HepG2 (cell line): ENCODE measurements around the gene URI1. TPM values are rescaled to one million over a fixed set of nuclear protein-coding genes. Genes with fewer than 3 reads are reported as not detected.

Source experiments
- ATAC-seq: fragments of 200-7000 bp; cut with Tn5 transposase; 3 replicates; pipeline ENCODE4 v1.9.1; 2020; ENCODE audit warnings: mild to moderate bottlenecking, moderate library complexity
- BruUV-seq: library from RNA; stranded (reverse); fragments of 400-500 nt; replicated peaks from 2 replicates; lab custom pipeline; 2021; lab: Mats Ljungman, UMichigan
- CTCF ChIA-PET: fragments of 300-600 bp; formaldehyde crosslinking; extraction: SDS; loops from one replicate; lab custom pipeline; 2021; ENCODE audit warnings: low total read pairs, inconsistent platforms, low intra/inter-chr PET ratio; lab: Yijun Ruan, JAX
- POLR2A ChIA-PET: fragments of 350-600 bp; sonication (Branson Sonifier 250); formaldehyde crosslinking; loops from one replicate; lab custom pipeline; 2020; ENCODE audit warnings: antibody characterized with exemption, inconsistent platforms; lab: Yijun Ruan, JAX
- DNase-seq: peaks from one replicate; pipeline ENCODE4 v3.0.0-alpha.2; 2015; ENCODE audit warnings: low spot score
- FAIRE-seq: peaks from 3 replicates; lab custom pipeline; 2011; peaks lifted over from hg19 to GRCh38; lab: Jason Lieb, UNC
- H2AFZ ChIP-seq: one replicate; pipeline ENCODE4 v1.6.1; 2011; ENCODE audit warnings: low read length, inconsistent platforms
- H3K27ac ChIP-seq: fragments of 300-600 bp; 3 replicates; pipeline ENCODE4 v1.8.0; 2011; ENCODE audit warnings: mixed run types, mild to moderate bottlenecking, mixed read lengths, low read length, inconsistent platforms; ENCODE audit not compliant: insufficient read depth; ENCODE audit errors: extremely low read length
- H3K27me3 ChIP-seq, 2 experiments: fragments of 200-600 bp in 1 of 2; 2 replicates in 1 of 2; 3 replicates in 1 of 2; pipeline versions ENCODE4 v1.6.0 to v1.8.0; 2011; ENCODE audit warnings: low read length in 2 of 2, mild to moderate bottlenecking in 2 of 2, moderate library complexity in 2 of 2, inconsistent platforms in 1 of 2; ENCODE audit not compliant: insufficient read depth in 2 of 2, control insufficient read depth in 1 of 2
- H3K36me3 ChIP-seq, 2 experiments: fragments of 200-600 bp in 1 of 2; replicated peaks in 1 of 2; 2 replicates in 1 of 2; 3 replicates in 1 of 2; pipeline versions ENCODE4 v1.5.1 to v1.8.0; 2011; ENCODE audit warnings: low read length in 2 of 2, inconsistent platforms in 1 of 2; ENCODE audit not compliant: insufficient read depth in 2 of 2, control insufficient read depth in 1 of 2
- H3K4me1 ChIP-seq: 2 replicates; pipeline ENCODE4 v1.5.1; 2012; ENCODE audit warnings: low read length, inconsistent platforms; ENCODE audit not compliant: insufficient read depth
- H3K4me2 ChIP-seq: 2 replicates; pipeline ENCODE4 v1.6.0; 2011; ENCODE audit warnings: low read depth, low read length, inconsistent platforms
- H3K4me3 ChIP-seq, 3 experiments: fragments of 200-600 bp in 1 of 3; sonication (generic), shearing (Covaris generic) in 1 of 3; replicated peaks in 1 of 3; 2 replicates each; pipeline ENCODE4 v1.5.1; 2011 to 2016; ENCODE audit warnings: low read length in 3 of 3, inconsistent platforms in 2 of 3, low read depth in 2 of 3, mild to moderate bottlenecking in 2 of 3, control low read depth in 1 of 3, mixed read lengths in 1 of 3; ENCODE audit not compliant: insufficient read depth in 1 of 3
- H3K79me2 ChIP-seq: one replicate; pipeline ENCODE4 v1.6.1; 2011; ENCODE audit warnings: low read length, inconsistent platforms; ENCODE audit not compliant: insufficient read depth
- H3K9ac ChIP-seq: 2 replicates; pipeline ENCODE4 v1.6.0; 2011; ENCODE audit warnings: mild to moderate bottlenecking, low read depth, low read length, inconsistent platforms; ENCODE audit not compliant: insufficient read depth
- H3K9me3 ChIP-seq: 2 replicates; pipeline ENCODE4 v1.5.1; 2012; ENCODE audit warnings: mild to moderate bottlenecking, low read length
- H4K20me1 ChIP-seq: 2 replicates; pipeline ENCODE4 v1.6.0; 2011; ENCODE audit warnings: inconsistent platforms, mild to moderate bottlenecking, low read length, moderate library complexity; ENCODE audit not compliant: insufficient read depth
- BRD4 ChIP-seq: sonication (generic); formaldehyde crosslinking; IDR thresholded peaks from 2 replicates; pipeline ENCODE4 v1.4.0; 2020; ENCODE audit warnings: missing genetic modification reagents
- EHMT2 ChIP-seq: fragments of 200-600 bp; sonication (generic); IDR thresholded peaks from 2 replicates; pipeline ENCODE4 v1.7.0; 2017; ENCODE audit warnings: antibody characterized with exemption, low read depth, low read length, borderline replicate concordance
- FOSL2 ChIP-seq: sonication (generic); formaldehyde crosslinking; IDR thresholded peaks from 2 replicates; pipeline ENCODE4 v1.4.0; 2020; ENCODE audit warnings: missing genetic modification reagents
- MATR3 ChIP-seq: sonication (generic); formaldehyde crosslinking; IDR thresholded peaks from 2 replicates; pipeline ENCODE4 v1.4.0; 2020; ENCODE audit warnings: missing genetic modification reagents
- RBM22 ChIP-seq: fragments of 200-400 bp; formaldehyde crosslinking; optimal IDR thresholded peaks from 2 replicates; pipeline ENCODE3; 2017; ENCODE audit warnings: mild to moderate bottlenecking, low read length, moderate library complexity
- REPIN1 ChIP-seq: sonication (generic); formaldehyde crosslinking; IDR thresholded peaks from 2 replicates; pipeline ENCODE4 v1.8.0; 2022; ENCODE audit warnings: missing genetic modification reagents, low read depth, mild to moderate bottlenecking, borderline replicate concordance
- SCMH1 ChIP-seq: sonication (generic); formaldehyde crosslinking; IDR thresholded peaks from 2 replicates; pipeline ENCODE4 v1.9.0; 2021; ENCODE audit warnings: missing genetic modification reagents, mild to moderate bottlenecking, borderline replicate concordance
- SIX4 ChIP-seq: sonication (generic); formaldehyde crosslinking; IDR thresholded peaks from 2 replicates; pipeline ENCODE4 v1.4.0; 2020; ENCODE audit warnings: missing genetic modification reagents
- TOPORS ChIP-seq: sonication (generic); formaldehyde crosslinking; IDR thresholded peaks from 2 replicates; pipeline ENCODE4 v1.8.0; 2023; ENCODE audit warnings: mild to moderate bottlenecking, missing genetic modification reagents
- ZNF17 ChIP-seq: sonication (generic); formaldehyde crosslinking; IDR thresholded peaks from 2 replicates; pipeline ENCODE4 v1.5.0; 2020; ENCODE audit warnings: mild to moderate bottlenecking, missing genetic modification reagents
- ZNF24 ChIP-seq: fragments of 450-650 bp; IDR thresholded peaks from 2 replicates; pipeline ENCODE4 v1.6.1; 2017; ENCODE audit warnings: antibody characterized with exemption, mild to moderate bottlenecking
- ZNF557 ChIP-seq: sonication (generic); formaldehyde crosslinking; IDR thresholded peaks from 2 replicates; pipeline ENCODE4 v1.4.0; 2020; ENCODE audit warnings: missing genetic modification reagents
- WGBS: methylation state at CpG from one replicate; pipeline ENCODE4 v1.1.6; 2017; ENCODE audit warnings: low lambda C conversion rate; 5-methylcytosine and 5-hydroxymethylcytosine counted together
- in situ Hi-C: cut with HindIII; loops from 2 replicates; pipeline ENCODE4 v1.10.0; 2017; ENCODE audit warnings: low pct_unique_long_range_greater_than_20kb; ENCODE audit not compliant: extremely low pct_ligation_motif_present
- intact Hi-C: fragments of 100-400 bp; cut with micrococcal nuclease; formaldehyde crosslinking; loops from one replicate; pipeline ENCODE4 v1.10.0; 2022; ENCODE audit not compliant: unreplicated experiment
- polyA plus RNA-seq, 8 experiments: library from polyadenylated mRNA; depleted of rRNA in 3 of 8; stranded (reverse) in 7 of 8; unstranded in 1 of 8; fragments of >200 nt; fragmentation: Illumina TruSeq in 4 of 8; extraction: Trizol in 4 of 8; gene quantifications; 2 replicates each; pipeline versions ENCODE4 v1.2.1 to v1.2.3, GENCODE V29; 2011 to 2016; ENCODE audit warnings: low read depth in 4 of 8, missing spikeins in 1 of 8, mixed read lengths in 1 of 8; ENCODE audit not compliant: insufficient read depth in 1 of 8
- total RNA-seq, 5 experiments: library from RNA; depleted of rRNA; stranded (reverse); fragments of >200 nt; fragmentation: Illumina TruSeq; extraction: Trizol; gene quantifications; 2 replicates each; pipeline ENCODE4 v1.2.3, GENCODE V29; 2016; ENCODE audit warnings: low read depth in 1 of 5
- TF ChIP-seq, protein P1 (sequence below): sonication (generic); formaldehyde crosslinking; IDR thresholded peaks from 2 replicates; pipeline ENCODE4 v1.4.0; 2020; ENCODE audit warnings: missing genetic modification reagents, mild to moderate bottlenecking, borderline replicate concordance
- TF ChIP-seq, protein P2 (sequence below): sonication (generic); formaldehyde crosslinking; IDR thresholded peaks from 2 replicates; pipeline ENCODE4 v1.4.0; 2020; ENCODE audit warnings: missing genetic modification reagents
- TF ChIP-seq, protein P3 (sequence below): sonication (generic); formaldehyde crosslinking; IDR thresholded peaks from 2 replicates; pipeline ENCODE4 v1.4.0; 2020; ENCODE audit warnings: mild to moderate bottlenecking, missing genetic modification reagents

Gene URI1
- total and polyA plus RNA-seq, 2 of the 13 experiments (the other 11 are each of a cell fraction or from before 2014, with no cell fraction given), result 43.6 to 67.9 TPM

DNA sequence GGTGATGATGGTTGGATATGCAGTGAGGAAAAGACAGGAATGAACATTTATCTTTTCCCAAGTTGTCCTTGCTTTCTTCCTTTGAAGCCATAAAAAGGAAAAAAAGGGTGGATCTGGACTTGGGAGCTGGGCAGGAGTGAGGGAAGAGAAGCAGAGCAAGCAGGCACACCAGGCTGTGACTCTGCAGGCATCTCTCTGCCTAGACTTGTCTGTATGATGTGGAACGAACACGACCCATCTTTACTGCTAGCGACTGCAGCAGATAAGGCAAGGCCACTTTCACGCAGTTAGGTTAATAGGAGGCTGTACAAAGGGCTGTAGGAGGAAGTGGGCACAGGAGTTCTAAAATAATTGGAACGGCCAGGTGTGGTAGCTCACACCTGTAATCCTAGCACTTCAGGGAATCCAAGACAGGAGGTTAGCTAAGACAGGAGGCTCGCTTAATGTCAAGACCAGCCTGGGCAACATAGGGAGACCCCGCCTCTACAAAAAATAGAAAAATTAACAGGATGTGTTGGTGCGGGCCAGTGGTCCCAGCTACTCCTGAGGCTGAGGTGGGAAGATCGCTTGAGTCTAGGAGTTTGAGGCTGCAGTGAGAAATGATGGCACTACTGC, 961 bp upstream of the URI1 start:
- TF ChIP-seq EHMT2 (no peak), REPIN1 (no peak), ZNF24 (no peak), MATR3 (CRISPR knock-in tag) (no peak), ZNF557 (CRISPR knock-in tag) (no peak), TOPORS (CRISPR knock-in tag) (no peak), SIX4 (CRISPR knock-in tag) (no peak), BRD4 (no peak), FOSL2 (CRISPR knock-in tag) (no peak), RBM22 (no peak), SCMH1 (CRISPR knock-in tag) (no peak), ZNF17 (no peak)
- TF ChIP-seq, protein P1, sequence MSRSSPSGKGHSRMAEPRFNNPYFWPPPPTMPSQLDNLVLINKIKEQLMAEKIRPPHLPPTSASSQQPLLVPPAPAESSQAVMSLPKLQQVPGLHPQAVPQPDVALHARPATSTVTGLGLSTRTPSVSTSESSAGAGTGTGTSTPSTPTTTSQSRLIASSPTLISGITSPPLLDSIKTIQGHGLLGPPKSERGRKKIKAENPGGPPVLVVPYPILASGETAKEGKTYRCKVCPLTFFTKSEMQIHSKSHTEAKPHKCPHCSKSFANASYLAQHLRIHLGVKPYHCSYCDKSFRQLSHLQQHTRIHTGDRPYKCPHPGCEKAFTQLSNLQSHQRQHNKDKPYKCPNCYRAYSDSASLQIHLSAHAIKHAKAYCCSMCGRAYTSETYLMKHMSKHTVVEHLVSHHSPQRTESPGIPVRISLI (CRISPR knock-in tag), result no peak
- TF ChIP-seq, protein P2, sequence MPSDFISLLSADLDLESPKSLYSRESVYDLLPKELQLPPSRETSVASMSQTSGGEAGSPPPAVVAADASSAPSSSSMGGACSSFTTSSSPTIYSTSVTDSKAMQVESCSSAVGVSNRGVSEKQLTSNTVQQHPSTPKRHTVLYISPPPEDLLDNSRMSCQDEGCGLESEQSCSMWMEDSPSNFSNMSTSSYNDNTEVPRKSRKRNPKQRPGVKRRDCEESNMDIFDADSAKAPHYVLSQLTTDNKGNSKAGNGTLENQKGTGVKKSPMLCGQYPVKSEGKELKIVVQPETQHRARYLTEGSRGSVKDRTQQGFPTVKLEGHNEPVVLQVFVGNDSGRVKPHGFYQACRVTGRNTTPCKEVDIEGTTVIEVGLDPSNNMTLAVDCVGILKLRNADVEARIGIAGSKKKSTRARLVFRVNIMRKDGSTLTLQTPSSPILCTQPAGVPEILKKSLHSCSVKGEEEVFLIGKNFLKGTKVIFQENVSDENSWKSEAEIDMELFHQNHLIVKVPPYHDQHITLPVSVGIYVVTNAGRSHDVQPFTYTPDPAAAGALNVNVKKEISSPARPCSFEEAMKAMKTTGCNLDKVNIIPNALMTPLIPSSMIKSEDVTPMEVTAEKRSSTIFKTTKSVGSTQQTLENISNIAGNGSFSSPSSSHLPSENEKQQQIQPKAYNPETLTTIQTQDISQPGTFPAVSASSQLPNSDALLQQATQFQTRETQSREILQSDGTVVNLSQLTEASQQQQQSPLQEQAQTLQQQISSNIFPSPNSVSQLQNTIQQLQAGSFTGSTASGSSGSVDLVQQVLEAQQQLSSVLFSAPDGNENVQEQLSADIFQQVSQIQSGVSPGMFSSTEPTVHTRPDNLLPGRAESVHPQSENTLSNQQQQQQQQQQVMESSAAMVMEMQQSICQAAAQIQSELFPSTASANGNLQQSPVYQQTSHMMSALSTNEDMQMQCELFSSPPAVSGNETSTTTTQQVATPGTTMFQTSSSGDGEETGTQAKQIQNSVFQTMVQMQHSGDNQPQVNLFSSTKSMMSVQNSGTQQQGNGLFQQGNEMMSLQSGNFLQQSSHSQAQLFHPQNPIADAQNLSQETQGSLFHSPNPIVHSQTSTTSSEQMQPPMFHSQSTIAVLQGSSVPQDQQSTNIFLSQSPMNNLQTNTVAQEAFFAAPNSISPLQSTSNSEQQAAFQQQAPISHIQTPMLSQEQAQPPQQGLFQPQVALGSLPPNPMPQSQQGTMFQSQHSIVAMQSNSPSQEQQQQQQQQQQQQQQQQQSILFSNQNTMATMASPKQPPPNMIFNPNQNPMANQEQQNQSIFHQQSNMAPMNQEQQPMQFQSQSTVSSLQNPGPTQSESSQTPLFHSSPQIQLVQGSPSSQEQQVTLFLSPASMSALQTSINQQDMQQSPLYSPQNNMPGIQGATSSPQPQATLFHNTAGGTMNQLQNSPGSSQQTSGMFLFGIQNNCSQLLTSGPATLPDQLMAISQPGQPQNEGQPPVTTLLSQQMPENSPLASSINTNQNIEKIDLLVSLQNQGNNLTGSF (CRISPR knock-in tag), result no peak
- TF ChIP-seq, protein P3, sequence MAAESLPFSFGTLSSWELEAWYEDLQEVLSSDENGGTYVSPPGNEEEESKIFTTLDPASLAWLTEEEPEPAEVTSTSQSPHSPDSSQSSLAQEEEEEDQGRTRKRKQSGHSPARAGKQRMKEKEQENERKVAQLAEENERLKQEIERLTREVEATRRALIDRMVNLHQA (CRISPR knock-in tag), result no peak
- 0 out of 6 replicates have a peak overlapping the region, but pooled peaks of 1 of the 3 experiments have one; percentile 80 for H3K4me3 ChIP-seq
- DNase-seq (no peak), ATAC-seq (no peak), FAIRE-seq (no peak)
- H3K27me3 ChIP-seq, result no peaks in the 10 kb centered on the region
- no peak overlapping the region for H3K9ac ChIP-seq
- CTCF ChIA-PET, result no interaction called here
- no peaks in the 10 kb centered on the region for H3K36me3 ChIP-seq
- peaks cover 45% of the 10 kb centered on the region for H3K4me1 ChIP-seq
- H3K79me2 ChIP-seq, result peaks cover 35% of the 10 kb centered on the region
- POLR2A ChIA-PET, result interaction anchor here (0.7 to 1.8 kb wide), 9 partner anchors 7 to 274 kb away, joined by 3 to 6 read pairs (median 5); no protein-coding TSS in a partner anchor
- intact Hi-C loops, result no loop called here
- WGBS, result 93% methylated on average over 9 of the region's 9 CpGs
- in situ Hi-C loops, result no loop called here
- no peaks in the 10 kb centered on the region for H3K9me3 ChIP-seq
- peak overlapping the region; percentile 81; the same call in 1 of the 2 replicates for H3K4me2 ChIP-seq
- H3K27ac ChIP-seq, result no peak overlapping the region
- BruUV-seq, result no TSS peak
- no peak overlapping the region for H2AFZ ChIP-seq
- H4K20me1 ChIP-seq, result peaks cover 14% of the 10 kb centered on the region
